A549 treated with AZD2906 at 1 μM for 4 hours (cell line): ENCODE results near the gene PAPSS1. TPM values are rescaled to one million over a fixed set of nuclear protein-coding genes. Genes with fewer than 3 reads are reported as not detected.

Source experiments
- total RNA-seq: library from RNA; stranded (reverse); fragments of 200-300 nt; extraction: Qiagen RNA extraction; gene quantifications from 5 replicates; pipeline ENCODE4 v1.2.3, GENCODE V29; 2022

PAPSS1 gene
- 30.1 to 37.2 TPM (median 32.9 TPM) in 5 replicates for total RNA-seq

GRCh38 chr4:107719922-107720722 is at the start of gene PAPSS1:
PAPSS1 (minus strand) TSS chr4:107720234; CDS start chr4:107720179, 55 bp downstream.

Other genes starting within 250 kb of the PAPSS1 start
- gene SGMS2, start 104.7 kb upstream of the PAPSS1 start, total RNA-seq = 19.8 to 28.5 TPM (median 27.1 TPM) in 5 replicates
- gene CYP2U1, start 211.3 kb upstream of the PAPSS1 start, total RNA-seq = 1.3 to 1.8 TPM (median 1.6 TPM) in 5 replicates